HG02970 (cell line): Measurements from ENCODE around the gene CRTC1.

Experiments
- ATAC-seq: cut with Tn5 transposase; IDR thresholded peaks from one replicate; pipeline ENCODE4 v1.9.1; 2021; ENCODE audit warnings: mild to moderate bottlenecking, moderate library complexity, moderate number of reproducible peaks; ENCODE audit not compliant: unreplicated experiment, low FRiP score

CRTC1 gene

DNA sequence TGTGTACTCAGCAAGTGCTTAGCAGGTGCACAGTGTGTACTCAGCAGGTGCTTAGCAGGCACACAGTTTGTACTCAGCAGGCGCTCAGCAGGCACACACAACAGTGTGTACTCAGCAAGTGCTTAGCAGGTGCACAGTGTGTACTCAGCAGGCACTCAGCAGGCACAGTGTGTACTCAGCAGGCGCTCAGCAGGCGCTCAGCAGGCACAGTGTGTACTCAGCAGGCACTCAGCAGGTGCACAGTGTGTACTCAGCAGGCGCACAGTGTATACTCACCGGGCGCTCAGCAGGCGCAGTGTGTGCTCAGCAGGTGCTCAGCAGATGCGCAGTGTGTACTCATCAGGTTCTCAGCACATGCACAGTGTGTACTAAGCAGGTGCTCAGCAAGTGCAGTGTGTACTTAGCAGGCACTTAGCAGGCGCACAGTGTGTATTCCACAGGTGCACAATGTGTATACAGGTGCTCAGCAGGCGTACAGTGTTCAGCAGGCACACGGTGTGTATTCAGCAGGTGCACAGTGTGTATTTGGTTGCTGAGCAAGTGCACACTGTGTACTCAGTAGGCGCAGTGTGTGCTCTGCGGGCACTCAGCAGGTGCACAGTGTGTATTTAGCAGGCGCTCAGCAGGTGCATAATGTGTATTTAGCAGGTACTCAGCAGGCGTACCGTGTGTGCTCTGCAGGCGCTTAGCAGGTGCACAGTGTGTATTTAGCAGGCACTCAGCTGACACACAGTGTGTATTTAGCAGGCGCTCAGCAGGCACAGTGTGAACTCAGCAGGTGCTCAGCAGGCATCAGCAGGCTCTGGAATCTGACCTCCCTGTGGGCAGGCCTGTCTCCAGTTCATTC is 15.1 kb downstream of the CRTC1 start:
- ATAC-seq: no peak

DNA sequence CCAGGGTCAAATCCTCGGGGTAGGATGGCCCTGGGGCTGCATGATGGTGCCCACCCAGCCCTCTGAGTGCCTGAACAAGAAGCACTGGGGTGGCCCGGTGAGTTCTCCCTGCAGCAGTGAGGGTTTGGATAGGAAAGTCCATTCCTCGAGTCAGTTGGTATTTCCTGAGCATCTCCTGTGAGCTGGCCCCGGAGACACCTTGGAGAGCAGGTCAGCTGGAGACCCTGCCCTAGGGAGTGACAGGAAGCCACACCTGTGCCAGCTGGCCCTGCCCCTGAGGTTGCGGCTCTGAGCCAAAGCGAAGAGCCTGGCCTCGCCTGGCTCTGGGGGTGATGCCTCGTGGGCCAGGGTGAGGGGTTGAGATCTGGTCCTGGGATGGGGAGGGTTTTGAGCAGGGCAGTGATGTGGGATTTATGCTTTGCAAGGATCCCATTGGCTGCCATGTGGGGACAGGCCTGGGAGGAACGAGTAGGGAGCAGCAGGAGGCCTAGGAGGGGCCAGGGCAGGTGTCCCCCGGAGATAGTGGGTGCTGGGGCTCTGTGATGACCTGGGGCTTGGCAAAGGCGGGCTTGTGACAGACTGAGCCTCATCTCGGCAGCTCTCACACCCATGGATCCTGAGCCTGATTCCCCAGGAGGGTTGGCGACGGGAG is 16.0 kb downstream of the CRTC1 start:
- ATAC-seq: no peak

DNA sequence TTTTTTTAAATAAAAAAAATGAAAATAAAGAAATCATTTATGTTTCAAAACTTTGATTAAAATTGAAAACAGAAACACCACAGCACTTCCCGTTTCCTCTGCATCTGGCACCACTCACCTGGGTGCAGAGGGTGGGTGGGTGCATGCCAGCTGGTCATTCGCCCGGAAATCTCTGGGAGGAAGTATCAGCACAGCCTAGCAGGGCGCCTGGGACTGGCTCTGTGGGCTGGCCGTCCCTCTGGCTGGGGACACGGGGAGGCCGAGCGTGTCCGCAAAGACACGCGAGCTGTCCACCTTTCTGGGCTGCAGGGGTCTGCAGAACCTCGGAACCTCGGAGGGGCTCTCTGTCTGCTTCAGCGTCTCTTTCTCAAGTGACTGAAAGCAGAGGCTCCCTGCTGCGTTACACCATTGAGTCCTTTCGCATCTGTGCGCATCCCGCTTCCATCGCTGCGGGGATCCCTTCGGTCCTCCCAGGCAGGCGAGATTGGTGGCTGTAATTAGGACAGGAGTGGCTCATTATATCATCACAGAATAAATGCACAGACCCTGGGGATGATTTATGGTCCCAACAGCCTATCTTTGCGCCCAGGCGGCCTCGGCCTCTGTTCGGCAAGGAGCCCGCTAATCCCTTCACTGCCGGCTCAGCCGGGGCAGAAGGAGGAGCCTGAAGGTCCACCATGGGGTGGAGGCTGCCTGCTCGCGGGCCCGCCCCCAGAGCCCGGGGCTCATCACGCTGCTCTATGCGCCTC is 17.2 kb downstream of the CRTC1 start:
- no peak for ATAC-seq

DNA sequence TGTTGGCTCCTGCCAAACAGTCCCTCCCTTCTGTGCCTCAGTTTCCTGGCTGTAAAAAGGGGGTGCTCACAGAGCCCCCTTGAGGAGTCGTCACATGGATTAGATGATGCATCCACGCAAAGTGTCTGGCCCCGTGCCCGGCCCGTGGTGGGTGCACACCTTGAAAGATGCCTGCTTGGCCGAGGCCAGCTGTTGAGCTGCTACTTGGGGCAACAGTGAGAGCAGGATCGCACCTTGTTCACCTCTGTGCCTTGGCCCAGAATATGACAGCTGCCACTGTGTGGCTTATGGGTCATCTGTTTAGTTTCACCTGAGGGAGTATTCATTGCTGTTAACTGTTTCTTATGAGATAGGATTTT is 17.7 kb downstream of the CRTC1 start:
- no peak for ATAC-seq

DNA sequence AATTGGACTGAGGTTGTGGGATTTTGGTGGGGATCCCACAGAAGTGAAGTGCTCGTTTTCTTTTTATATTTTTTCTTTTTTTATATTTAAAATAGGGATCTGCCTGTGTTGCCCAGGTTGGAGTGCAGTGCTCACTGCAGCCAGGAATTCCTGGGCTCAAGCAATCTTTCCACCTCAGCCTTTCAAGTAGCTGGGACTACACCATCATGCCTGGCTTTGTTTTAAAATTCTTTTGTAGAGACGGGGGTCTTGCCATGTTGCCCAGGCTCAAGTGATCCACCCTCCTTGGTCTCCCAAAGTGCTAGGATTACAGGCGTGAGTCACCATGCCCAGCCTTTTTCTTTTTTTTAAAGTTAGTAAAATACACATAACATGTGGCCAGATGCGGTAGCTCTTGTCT is 20.6 kb downstream of the CRTC1 start:
- ATAC-seq: no peak

DNA sequence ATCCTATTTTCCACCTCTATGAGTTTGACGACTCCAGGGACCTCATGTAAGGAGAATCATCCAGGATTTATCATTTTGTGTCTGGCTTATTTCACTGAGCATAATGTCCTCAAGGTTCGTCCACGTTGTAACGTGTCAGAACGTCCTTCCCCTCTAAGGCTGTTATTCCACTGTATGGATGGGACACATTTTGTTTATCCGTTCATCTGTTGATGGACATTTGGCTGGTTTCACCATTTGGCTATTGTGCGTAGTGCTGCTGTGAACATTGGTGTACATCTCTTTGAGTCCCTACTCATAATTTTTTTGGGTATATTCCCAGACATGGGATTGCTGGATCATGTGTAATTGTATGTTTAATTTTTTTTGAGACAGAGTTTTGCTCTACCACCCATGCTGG is 21.5 kb downstream of the CRTC1 start:
- ATAC-seq: no peak

DNA sequence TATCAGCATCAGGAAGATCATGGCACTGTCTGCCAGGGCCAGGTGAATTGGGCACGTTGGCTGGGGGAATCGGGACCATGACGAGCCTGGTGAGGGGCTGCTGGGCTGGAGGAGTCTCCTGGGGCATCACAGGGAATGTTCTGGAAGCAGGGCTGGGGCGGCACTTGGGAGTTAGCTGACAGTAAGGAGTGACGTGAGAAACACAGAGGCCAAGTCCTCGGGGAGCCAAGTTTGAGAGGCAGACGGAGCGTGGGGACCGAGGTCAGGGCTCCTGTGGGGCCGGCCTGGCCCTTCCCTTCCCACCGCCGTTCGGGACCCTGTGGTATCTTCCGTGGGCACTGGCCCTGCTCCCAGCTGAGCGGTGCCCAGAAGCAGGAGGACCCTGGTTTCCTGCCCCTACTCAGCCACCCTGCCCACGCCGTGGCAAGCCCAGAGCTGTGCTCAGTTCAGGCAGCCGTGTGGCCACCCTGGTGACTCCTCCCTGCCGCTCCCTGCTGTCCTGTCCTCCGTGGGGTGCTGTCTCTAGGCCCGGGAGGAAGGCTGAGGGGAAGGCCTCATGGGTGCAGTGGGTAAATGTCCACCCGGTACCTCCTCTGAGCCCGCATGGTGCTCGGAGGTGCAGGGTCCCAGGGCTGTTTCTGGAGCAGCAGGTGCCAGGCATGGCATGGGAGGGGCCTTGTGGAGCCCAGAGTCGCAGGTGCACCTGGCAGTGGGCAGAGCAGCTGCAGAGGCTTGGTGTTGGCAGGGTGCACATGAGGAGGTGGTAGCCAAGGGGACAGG is 25.2 kb downstream of the CRTC1 start:
- no peak for ATAC-seq

DNA sequence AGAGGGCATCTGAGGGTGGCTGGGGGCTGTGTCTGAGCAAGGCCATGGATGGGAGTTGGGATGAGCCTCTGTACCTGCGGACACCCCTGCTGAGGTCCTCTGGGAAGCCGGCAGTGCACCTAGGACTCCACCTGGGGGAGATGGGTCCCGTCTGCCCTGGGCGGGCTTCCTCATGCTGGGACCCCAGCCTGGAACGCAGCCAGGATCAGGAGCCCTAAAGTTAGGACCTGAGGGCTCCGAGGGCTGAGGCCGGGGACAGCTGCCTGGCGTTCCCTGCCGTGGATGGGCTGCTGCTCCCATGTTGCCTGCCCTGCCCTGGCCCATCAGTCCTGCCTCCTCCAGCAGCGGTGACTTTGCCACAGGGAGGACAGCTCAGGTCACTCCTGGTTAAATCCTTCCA is 26.1 kb downstream of the CRTC1 start:
- no peak for ATAC-seq

DNA sequence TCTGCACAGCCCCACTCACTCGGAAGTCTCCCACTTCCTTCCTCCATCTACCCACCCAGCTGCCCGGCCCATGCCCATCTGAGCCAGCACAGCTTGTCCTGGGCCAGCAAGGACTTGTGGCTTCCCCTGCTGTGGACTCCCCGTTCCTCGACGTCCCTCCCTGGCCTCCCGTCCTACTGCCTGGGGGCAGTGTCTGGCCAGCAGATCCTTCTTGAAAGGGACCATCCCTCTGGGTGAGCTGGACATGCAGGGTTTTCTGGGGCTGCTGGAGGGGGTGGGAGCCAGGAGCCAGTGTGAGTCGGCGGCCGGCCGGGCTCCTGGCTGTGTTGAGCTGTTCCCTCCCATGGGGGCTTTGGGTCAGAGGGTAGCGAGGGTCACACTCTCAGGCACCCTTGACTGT is 26.7 kb downstream of the CRTC1 start:
- ATAC-seq: no peak

DNA sequence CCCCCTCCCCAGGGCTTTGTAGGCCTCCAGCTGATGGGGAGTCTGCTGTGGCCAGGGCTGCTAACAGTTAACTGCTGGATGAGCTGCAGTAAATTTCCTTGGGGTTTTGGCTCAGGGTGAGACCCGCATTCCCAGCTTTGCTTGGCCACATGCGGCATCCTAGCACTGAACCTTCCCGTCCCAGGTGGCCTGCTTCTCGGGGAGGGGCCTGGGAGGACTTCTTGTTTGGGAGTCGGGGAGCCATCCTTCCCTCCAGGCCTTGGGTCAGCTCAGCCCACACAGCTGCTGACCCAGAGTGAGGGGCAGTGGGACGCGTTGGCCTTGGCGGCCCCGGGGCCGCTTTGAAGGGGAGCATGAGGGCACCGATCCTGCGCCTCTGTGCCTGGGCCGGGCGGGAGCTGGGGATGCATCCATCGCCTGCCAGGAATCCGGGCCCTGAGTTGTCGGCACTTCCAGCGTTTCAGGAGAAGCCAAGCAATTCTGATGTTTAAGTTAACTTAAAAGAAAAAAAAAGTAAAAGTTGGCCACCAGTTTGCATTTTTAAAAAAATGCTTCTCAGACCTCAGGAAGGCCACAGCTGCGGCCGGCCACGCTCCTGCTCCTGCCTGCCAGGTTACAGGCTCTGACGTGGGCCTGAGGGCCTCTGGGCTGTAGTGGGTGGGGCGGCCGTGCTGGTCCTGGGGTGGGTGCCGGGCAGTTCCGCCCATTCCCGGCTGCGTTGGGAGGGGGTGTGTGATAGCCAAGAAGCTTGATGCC is 27.7 kb downstream of the CRTC1 start:
- ATAC-seq: no peak

DNA sequence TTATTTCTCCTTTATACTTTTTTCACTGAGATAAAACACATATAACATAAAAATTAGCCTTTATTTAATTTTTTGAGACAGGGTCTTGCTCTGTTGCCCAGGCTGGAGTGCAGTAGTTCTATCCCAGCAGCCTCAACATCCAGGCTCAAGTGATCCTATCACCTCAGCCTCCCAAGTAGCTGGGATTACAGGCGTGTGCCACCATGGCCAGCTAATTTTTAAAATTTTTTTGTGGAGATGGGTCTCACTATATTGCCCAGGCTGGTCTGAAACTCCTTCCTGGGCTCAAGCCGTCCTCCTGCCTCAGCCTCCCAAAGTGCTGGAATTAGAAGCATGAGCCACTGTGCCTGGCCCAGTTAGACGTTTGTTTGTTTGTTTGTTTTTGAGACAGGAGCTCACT is 28.4 kb downstream of the CRTC1 start:
- no peak for ATAC-seq

DNA sequence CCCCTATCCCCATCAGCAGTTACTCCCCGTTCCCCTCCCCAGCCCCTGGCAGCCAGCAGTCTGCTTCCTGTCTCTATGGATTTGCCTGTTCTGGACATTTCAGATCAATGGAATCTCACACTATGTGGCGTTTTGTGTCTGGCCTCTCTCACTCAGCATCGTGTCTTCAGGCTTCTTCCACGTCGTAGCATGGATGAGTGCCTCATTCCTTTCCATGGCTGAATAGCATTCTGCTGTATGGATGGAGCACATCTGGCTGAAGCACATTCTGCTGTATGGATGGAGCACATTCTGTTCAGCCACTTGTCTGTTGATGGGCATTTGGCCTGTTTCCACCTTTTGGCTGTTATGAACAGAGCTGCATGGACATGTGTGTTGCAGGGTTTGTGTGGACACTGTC is 29.5 kb downstream of the CRTC1 start:
- ATAC-seq: no peak

DNA sequence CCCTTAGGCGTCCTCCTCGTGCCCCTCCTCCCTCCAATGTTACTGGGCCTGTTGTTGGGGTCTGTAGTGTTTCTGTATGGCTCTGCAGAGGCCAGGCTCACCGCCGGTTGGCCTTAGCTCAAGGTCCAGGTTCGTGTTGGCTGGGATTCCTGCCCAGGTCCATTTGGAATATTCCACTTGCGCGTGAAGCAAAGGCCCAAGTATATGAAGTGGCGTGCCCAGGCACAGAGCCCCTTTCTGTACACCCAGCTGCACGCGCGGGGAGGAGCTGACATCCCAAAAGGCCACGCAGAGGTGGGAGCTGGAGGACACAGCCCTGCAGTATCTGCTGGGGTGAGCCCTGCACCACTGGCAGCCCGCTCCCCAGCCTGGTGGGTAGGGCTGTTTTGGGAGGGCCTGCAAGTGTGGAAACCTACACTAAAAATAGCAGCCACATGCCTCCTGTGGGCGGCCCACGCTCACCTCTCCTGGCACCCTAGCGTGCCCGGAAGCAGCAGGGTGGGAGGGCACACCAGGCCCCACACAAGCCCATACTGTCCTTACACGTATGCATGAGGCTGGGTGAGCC is 30.2 kb downstream of the CRTC1 start:
- no peak for ATAC-seq

DNA sequence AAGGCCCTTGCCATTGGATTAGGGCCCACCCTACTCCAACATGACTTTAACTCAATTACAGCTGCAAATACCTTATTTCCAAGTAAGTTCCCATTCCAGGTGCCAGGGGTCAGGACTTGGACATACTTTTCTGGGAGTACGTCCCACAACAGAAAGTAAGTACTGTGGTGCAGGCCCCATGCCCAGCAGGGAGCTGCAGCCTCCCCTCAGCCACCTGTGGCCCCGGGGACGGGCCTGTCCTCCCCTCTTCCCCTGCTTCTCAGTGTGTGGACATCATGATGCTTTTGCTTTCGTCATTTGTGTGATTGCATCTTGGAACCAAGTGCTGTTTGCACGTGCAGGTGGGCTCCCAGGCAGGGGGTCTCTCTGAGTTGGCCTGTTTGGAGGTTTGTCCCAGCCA is 31.9 kb downstream of the CRTC1 start:
- ATAC-seq: no peak

DNA sequence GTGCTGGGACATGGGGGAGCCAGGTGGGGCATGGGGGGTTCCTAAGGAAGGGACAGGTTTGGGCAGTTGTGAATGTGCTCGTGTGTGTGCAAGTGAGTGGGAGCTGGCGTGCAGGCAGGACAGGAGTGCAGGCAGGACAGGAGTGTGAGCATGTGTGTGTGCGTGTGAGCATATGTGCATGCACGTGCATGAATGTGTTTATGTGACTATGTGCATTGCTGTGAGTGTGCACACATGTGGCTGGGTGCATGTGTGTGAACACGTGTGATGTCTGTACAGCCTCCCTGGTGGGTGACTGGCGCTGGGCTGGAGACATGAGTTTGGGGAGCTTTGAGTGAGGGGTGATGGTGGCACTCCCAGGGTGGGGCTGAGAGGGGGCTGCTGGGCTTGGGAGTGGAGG is 33.4 kb downstream of the CRTC1 start:
- ATAC-seq: no peak

DNA sequence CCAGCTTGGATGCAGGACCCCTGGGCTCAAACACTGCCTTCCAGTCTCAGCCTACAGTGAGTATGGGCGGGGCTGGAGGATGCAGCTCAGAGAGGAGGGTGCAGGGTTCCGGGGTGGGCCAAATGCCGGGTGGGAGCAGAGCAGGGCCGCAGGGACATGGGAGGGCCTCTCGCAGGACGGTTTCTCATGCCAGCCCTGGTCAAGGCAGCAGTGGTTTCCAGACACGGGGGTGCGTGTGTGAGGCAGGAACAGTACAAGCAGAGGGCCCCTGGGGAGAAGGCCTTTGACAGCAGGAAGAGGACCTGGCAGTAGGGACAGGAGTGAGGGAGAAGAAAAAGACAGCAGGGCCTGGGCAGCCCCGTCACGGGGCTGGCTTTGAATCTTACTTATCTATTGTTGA is 34.1 kb downstream of the CRTC1 start:
- ATAC-seq: no peak

DNA sequence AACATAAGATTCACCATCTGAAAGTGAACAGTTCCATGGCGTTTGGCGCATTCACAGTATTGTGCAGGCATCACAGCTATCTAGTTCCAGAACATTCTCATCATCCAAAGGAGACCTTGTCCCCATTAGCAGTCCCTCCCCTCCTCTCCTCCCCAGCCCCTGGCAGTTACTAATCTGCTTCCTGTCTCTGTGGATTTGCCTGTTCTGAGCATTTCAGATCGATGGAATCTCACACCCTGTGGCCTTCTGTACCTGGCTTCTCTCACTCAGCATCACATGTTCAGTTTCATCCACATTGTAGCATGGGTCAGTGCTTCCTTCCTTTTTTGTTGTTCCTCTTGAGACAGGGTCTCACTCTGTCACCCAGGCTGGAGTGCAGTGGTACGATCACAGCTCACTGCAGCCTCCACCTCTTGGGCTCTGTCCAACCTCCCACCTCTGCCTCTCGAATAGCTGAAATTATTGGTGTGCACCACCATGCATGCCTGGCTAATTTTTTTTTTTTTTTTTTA is 34.6 kb downstream of the CRTC1 start:
- ATAC-seq: no peak

DNA sequence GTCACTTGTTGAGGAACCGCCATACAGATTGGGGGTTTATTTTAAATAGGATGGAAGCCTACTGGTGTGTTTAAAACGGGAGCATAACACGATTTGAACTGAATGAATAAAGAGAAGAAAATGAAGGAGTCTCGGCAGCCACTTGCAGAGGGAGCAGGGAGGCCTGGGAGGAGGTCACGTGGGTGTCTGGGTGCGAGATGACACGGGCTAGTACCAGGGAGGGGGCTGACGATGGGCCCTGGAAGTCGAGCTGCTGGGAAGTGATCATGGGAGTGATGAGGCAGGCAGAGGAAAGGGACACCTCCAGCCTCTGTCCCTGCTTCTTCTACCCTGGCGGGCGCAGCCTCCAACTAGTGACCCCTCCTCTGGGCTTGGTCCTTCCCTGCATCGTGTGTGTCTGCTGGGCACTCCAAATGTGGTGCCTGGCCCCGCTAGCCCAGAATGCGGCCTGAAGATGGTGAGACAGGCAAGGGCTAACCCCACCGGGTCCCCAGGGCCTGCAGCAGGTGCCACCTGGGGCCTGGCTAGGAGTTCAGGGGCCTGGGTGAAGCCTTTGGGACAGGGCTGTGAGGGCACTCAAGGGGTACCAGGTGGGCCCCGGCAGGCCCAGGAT is 35.5 kb downstream of the CRTC1 start:
- ATAC-seq: no peak

DNA sequence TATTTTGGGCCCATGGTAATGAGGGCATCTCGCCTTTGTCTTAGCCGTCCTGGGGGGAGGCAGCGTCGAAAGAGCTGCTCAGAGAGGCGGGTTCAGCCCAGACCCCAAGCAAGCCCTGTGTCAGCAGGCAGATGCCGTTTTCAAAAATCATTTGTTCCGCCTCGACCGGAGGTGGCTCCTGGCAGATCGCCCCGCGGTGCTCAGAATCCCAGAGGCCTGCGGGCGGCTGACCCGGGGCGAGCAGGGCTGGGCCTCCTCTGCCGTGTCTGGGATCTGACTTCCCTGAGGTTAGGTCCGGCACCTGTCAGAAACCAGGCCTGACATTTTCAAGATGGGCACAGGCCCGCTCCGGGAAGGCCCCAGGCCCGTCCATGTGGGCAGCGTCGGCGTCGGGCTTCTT is 36.1 kb downstream of the CRTC1 start:
- ATAC-seq: no peak
